K562 (cell line): ENCODE results near the gene ALDH6A1. TPM values are rescaled to one million over a fixed set of nuclear protein-coding genes. Genes with fewer than 3 reads are reported as not detected.

Experiments
- ATAC-seq: fragments of 200-7000 bp; cut with Tn5 transposase; 3 replicates; pipeline ENCODE4 v1.9.1; 2020; ENCODE audit warnings: moderate library complexity
- BruUV-seq: library from RNA; stranded (reverse); fragments of 400-500 nt; replicated peaks from 2 replicates; lab custom pipeline; 2021; lab: Mats Ljungman, UMichigan
- CTCF ChIA-PET: fragments of 300-600 bp; formaldehyde crosslinking; extraction: SDS; loops from one replicate; lab custom pipeline; 2021; ENCODE audit warnings: low intra/inter-chr PET ratio; lab: Yijun Ruan, JAX
- POLR2A ChIA-PET: fragments of 300-600, 350-650 bp; sonication (Branson Sonifier 250); formaldehyde crosslinking; extraction: SDS; loops from one replicate; lab custom pipeline; 2021; ENCODE audit warnings: antibody characterized with exemption, inconsistent platforms; lab: Yijun Ruan, JAX
- DNase-seq, 4 experiments: peaks; one replicate each; pipeline versions ENCODE4 v3.0.0 to v3.0.0-alpha.2; 2011 to 2018; ENCODE audit warnings: low spot score in 3 of 4, mixed read lengths in 3 of 4; ENCODE audit errors: extremely low read depth in 1 of 4
- FAIRE-seq: peaks from 2 replicates; lab custom pipeline; 2011; peaks lifted over from hg19 to GRCh38; lab: Jason Lieb, UNC
- H2AFZ ChIP-seq: 2 replicates; pipeline ENCODE4 v1.6.0; 2011; ENCODE audit warnings: low read depth, low read length, control low read depth, inconsistent platforms
- H3K27ac ChIP-seq: fragments of 200-600 bp; 3 replicates; pipeline ENCODE4 v1.8.0; 2011; ENCODE audit warnings: low read depth, mild to moderate bottlenecking, control low read depth, inconsistent platforms, low read length, moderate library complexity, mixed read lengths; ENCODE audit errors: extremely low read depth
- H3K27me3 ChIP-seq, 2 experiments: fragments of 300-600 bp in 1 of 2; 2 replicates in 1 of 2; 3 replicates in 1 of 2; pipeline versions ENCODE4 v1.6.0 to v1.8.0; 2011; ENCODE audit warnings: inconsistent platforms in 2 of 2, low read length in 2 of 2, mild to moderate bottlenecking in 1 of 2, mixed read lengths in 1 of 2, moderate library complexity in 1 of 2; ENCODE audit not compliant: control insufficient read depth in 2 of 2, insufficient read depth in 2 of 2
- H3K36me3 ChIP-seq: fragments of 300-600 bp; 3 replicates; pipeline ENCODE4 v1.8.0; 2011; ENCODE audit warnings: mild to moderate bottlenecking, low read length, inconsistent platforms; ENCODE audit not compliant: control insufficient read depth, insufficient read depth
- H3K4me1 ChIP-seq, 2 experiments: fragments of 200-600 bp in 1 of 2; replicated peaks in 1 of 2; 2 replicates in 1 of 2; 3 replicates in 1 of 2; pipeline versions ENCODE4 v1.5.1 to v1.8.0; 2011; ENCODE audit warnings: inconsistent platforms in 2 of 2, low read length in 2 of 2, mild to moderate bottlenecking in 1 of 2, mixed read lengths in 1 of 2, moderate library complexity in 1 of 2; ENCODE audit not compliant: control insufficient read depth in 2 of 2, insufficient read depth in 2 of 2
- H3K4me2 ChIP-seq: 2 replicates; pipeline ENCODE4 v1.6.1; 2011; ENCODE audit warnings: low read length, control low read depth, inconsistent platforms, mixed read lengths; ENCODE audit not compliant: insufficient read depth
- H3K4me3 ChIP-seq: fragments of 200-600 bp; sonication (generic), shearing (Covaris generic); 2 replicates; pipeline ENCODE4 v1.5.1; 2016; ENCODE audit warnings: control low read depth, inconsistent platforms
- H3K79me2 ChIP-seq: fragments of 200-600 bp; 3 replicates; pipeline ENCODE4 v1.8.0; 2011; ENCODE audit warnings: low read length, inconsistent platforms; ENCODE audit not compliant: control insufficient read depth, insufficient read depth
- H3K9ac ChIP-seq, 2 experiments: 2 replicates each; pipeline versions ENCODE4 v1.6.0 to v1.6.1; 2011; ENCODE audit warnings: low read depth in 2 of 2, low read length in 2 of 2, control low read depth in 1 of 2, inconsistent platforms in 1 of 2, mild to moderate bottlenecking in 1 of 2, mixed read lengths in 1 of 2; ENCODE audit not compliant: insufficient read depth in 1 of 2
- H3K9me1 ChIP-seq: one replicate; pipeline ENCODE4 v1.6.0; 2011; ENCODE audit warnings: inconsistent platforms, mild to moderate bottlenecking, low read length, moderate library complexity; ENCODE audit not compliant: control insufficient read depth, insufficient read depth
- H3K9me3 ChIP-seq: replicated peaks from 2 replicates; pipeline ENCODE4 v1.5.1; 2011; ENCODE audit warnings: low read depth, low read length, inconsistent platforms; ENCODE audit not compliant: control insufficient read depth, insufficient read depth
- H4K20me1 ChIP-seq: replicated peaks from 2 replicates; pipeline ENCODE4 v1.6.1; 2011; ENCODE audit warnings: low read length, inconsistent platforms, mixed read lengths; ENCODE audit not compliant: control insufficient read depth, insufficient read depth
- CBX1 ChIP-seq: sonication (generic); IDR thresholded peaks from 2 replicates; pipeline ENCODE4 v1.6.1; 2016; ENCODE audit warnings: antibody characterized with exemption, low read depth, mild to moderate bottlenecking
- CLOCK ChIP-seq: fragments of 250-450 bp; sonication (Bioruptor Pico); IDR thresholded peaks from 2 replicates; pipeline ENCODE4 v1.4.0; 2020; ENCODE audit warnings: mild to moderate bottlenecking, moderate library complexity, borderline replicate concordance
- FOXO4 ChIP-seq: fragments of 450-650 bp; formaldehyde crosslinking; IDR thresholded peaks from 2 replicates; pipeline ENCODE4 v1.4.0; 2020; ENCODE audit warnings: mild to moderate bottlenecking, moderate library complexity
- KLF13 ChIP-seq: fragments of 450-650 bp; IDR thresholded peaks from 2 replicates; pipeline ENCODE4 v1.6.1; 2016; ENCODE audit warnings: missing genetic modification characterization, low read depth, mild to moderate bottlenecking, missing compliant biosample characterization, moderate library complexity, borderline replicate concordance
- PHTF2 ChIP-seq: fragments of 250-450 bp; sonication (Bioruptor Pico); IDR thresholded peaks from 2 replicates; pipeline ENCODE4 v1.5.0; 2021; ENCODE audit warnings: mild to moderate bottlenecking
- RBM34 ChIP-seq: fragments of 200-400 bp; formaldehyde crosslinking; IDR thresholded peaks from 2 replicates; pipeline ENCODE4 v1.6.1; 2018; ENCODE audit warnings: low read length, borderline replicate concordance; ENCODE audit not compliant: insufficient read depth
- RUNX1 ChIP-seq: sonication (generic); IDR thresholded peaks from 2 replicates; pipeline ENCODE4 v1.6.1; 2016; ENCODE audit warnings: antibody characterized with exemption, low read depth
- ZNF644 ChIP-seq: fragments of 200-800 bp; sonication (Bioruptor generic); IDR thresholded peaks from 2 replicates; pipeline ENCODE4 v1.6.1; 2016; ENCODE audit warnings: low read depth, missing genetic modification characterization, missing compliant biosample characterization
- WGBS: fragments of 100-300 bp; shearing (Covaris generic); methylation state at CpG from one replicate; pipeline ENCODE4 v1.1.6; 2016; ENCODE audit warnings: low coverage, mixed read lengths; ENCODE audit not compliant: insufficient coverage; ENCODE audit errors: missing lambda C conversion rate; 5-methylcytosine and 5-hydroxymethylcytosine counted together
- in situ Hi-C: fragments of 300-500 bp; cut with MboI; formaldehyde crosslinking; loops from 4 replicates; pipeline ENCODE4 v1.15.0; 2018; ENCODE audit warnings: inconsistent platforms, mixed read lengths
- intact Hi-C: fragments of 100-400 bp; cut with micrococcal nuclease; formaldehyde crosslinking; loops from 2 replicates; pipeline ENCODE4 v1.14.2; 2022
- polyA plus RNA-seq, 8 experiments: library from polyadenylated mRNA; depleted of rRNA in 4 of 8; stranded (reverse) in 5 of 8; unstranded in 3 of 8; fragments of >200 nt; fragmentation: Nextera tagmentation in 2 of 8; fragmentation: Illumina TruSeq in 1 of 8; extraction: Ambion mirVana in 2 of 8; extraction: Trizol in 1 of 8; gene quantifications; 2 replicates each; pipeline versions ENCODE4 v1.2.1 to v1.2.3, GENCODE V29; 2011 to 2014; ENCODE audit warnings: inconsistent platforms in 1 of 8, missing spikeins in 1 of 8
- total RNA-seq, 7 experiments: library from RNA; depleted of rRNA in 6 of 7; stranded (reverse); fragments of >200 nt in 6 of 7; fragmentation: Illumina TruSeq in 2 of 7; extraction: Trizol in 2 of 7; gene quantifications; 2 replicates each; pipeline versions ENCODE4 v1.2.1 to v1.2.3, GENCODE V29; 2011 to 2021; ENCODE audit warnings: low replicate concordance in 1 of 7
- TF ChIP-seq, protein P1 (sequence below): sonication (generic); formaldehyde crosslinking; IDR thresholded peaks from 2 replicates; pipeline ENCODE4 v1.8.0; 2023; ENCODE audit warnings: missing genetic modification reagents, mild to moderate bottlenecking, borderline replicate concordance
- TF ChIP-seq, protein P2 (sequence below): fragments of 250-450 bp; sonication (Bioruptor Pico); IDR thresholded peaks from 2 replicates; pipeline ENCODE4 v1.8.0; 2022; ENCODE audit warnings: moderate library complexity, mild to moderate bottlenecking, inconsistent platforms

ALDH6A1 gene
- total and polyA plus RNA-seq, 9 of the 15 experiments (the other 6 are each of a cell fraction or from before 2014, with no cell fraction given), result 3.1 to 11.5 (median 4.6) TPM

GRCh38 chr14:74045522-74045921, 38.7 kb downstream of the ALDH6A1 start:
- BruUV-seq, result no TSS peak
- Histone ChIP-seq H3K4me3 (no peak overlapping the region), H3K4me1 (0 out of 5 replicates have a peak, but pooled peaks cover 0 to 2% of the 10 kb centered on the region in 2 experiments), H3K36me3 (no peaks in the 10 kb centered on the region), H3K9me1 (no peaks in the 10 kb centered on the region), H3K79me2 (no peaks in the 10 kb centered on the region), H3K4me2 (no peak overlapping the region), H4K20me1 (no peaks in the 10 kb centered on the region), H3K9ac (no peak overlapping the region), H2AFZ (no peak overlapping the region), H3K27me3 (no peaks in the 10 kb centered on the region), H3K9me3 (no peaks in the 10 kb centered on the region), H3K27ac (no peak overlapping the region)
- TF ChIP-seq CLOCK (CRISPR knock-in tag) (no peak), PHTF2 (no peak), RUNX1 (no peak), ZNF644 (no peak), KLF13 (tag) (no peak), CBX1 (no peak), RBM34 (no peak), FOXO4 (no peak)
- TF ChIP-seq, protein P1, sequence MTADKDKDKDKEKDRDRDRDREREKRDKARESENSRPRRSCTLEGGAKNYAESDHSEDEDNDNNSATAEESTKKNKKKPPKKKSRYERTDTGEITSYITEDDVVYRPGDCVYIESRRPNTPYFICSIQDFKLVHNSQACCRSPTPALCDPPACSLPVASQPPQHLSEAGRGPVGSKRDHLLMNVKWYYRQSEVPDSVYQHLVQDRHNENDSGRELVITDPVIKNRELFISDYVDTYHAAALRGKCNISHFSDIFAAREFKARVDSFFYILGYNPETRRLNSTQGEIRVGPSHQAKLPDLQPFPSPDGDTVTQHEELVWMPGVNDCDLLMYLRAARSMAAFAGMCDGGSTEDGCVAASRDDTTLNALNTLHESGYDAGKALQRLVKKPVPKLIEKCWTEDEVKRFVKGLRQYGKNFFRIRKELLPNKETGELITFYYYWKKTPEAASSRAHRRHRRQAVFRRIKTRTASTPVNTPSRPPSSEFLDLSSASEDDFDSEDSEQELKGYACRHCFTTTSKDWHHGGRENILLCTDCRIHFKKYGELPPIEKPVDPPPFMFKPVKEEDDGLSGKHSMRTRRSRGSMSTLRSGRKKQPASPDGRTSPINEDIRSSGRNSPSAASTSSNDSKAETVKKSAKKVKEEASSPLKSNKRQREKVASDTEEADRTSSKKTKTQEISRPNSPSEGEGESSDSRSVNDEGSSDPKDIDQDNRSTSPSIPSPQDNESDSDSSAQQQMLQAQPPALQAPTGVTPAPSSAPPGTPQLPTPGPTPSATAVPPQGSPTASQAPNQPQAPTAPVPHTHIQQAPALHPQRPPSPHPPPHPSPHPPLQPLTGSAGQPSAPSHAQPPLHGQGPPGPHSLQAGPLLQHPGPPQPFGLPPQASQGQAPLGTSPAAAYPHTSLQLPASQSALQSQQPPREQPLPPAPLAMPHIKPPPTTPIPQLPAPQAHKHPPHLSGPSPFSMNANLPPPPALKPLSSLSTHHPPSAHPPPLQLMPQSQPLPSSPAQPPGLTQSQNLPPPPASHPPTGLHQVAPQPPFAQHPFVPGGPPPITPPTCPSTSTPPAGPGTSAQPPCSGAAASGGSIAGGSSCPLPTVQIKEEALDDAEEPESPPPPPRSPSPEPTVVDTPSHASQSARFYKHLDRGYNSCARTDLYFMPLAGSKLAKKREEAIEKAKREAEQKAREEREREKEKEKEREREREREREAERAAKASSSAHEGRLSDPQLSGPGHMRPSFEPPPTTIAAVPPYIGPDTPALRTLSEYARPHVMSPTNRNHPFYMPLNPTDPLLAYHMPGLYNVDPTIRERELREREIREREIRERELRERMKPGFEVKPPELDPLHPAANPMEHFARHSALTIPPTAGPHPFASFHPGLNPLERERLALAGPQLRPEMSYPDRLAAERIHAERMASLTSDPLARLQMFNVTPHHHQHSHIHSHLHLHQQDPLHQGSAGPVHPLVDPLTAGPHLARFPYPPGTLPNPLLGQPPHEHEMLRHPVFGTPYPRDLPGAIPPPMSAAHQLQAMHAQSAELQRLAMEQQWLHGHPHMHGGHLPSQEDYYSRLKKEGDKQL (CRISPR knock-in tag), result no peak
- TF ChIP-seq, protein P2, sequence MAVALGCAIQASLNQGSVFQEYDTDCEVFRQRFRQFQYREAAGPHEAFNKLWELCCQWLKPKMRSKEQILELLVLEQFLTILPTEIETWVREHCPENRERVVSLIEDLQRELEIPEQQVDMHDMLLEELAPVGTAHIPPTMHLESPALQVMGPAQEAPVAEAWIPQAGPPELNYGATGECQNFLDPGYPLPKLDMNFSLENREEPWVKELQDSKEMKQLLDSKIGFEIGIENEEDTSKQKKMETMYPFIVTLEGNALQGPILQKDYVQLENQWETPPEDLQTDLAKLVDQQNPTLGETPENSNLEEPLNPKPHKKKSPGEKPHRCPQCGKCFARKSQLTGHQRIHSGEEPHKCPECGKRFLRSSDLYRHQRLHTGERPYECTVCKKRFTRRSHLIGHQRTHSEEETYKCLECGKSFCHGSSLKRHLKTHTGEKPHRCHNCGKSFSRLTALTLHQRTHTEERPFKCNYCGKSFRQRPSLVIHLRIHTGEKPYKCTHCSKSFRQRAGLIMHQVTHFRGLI (CRISPR knock-in tag), result no peak
- in situ Hi-C loops (no loop called here), intact Hi-C loops (no loop called here)
- CTCF ChIA-PET, result no interaction called here
- 63% methylated on average over 2 of the region's 4 CpGs for WGBS
- ATAC-seq, result no peak
- no peak for FAIRE-seq
- DNase-seq, result no peak
- POLR2A ChIA-PET, result interaction anchor here (0.7 kb wide), 1 partner anchor 86 kb away, joined by 3 read pairs; no protein-coding TSS in a partner anchor
